Thoracic aorta (tissue), 2 donors: ENCODE measurements around the gene ASPDH. TPM values are rescaled to one million over a fixed set of nuclear protein-coding genes. Genes with fewer than 3 reads are reported as not detected.
A peak's percentile ranks its signal among the peaks of the same experiment; 100 is the strongest.

Experiments
- ATAC-seq: fragments of 150-250 bp; one replicate; pipeline ENCODE4 v1.8.0; 2017; ENCODE audit warnings: low read depth; ENCODE audit not compliant: insufficient number of reproducible peaks, low FRiP score
- DNase-seq: peaks from one replicate; pipeline ENCODE4 v3.0.0-alpha.2; 2020; ENCODE audit warnings: low spot score
- H3K27ac ChIP-seq, 2 donors: fragments of 200-600 bp; sonication (generic); 1 replicate in 1 of 2; 2 replicates in 1 of 2; pipeline ENCODE4 v1.5.1; 2016; ENCODE audit warnings: mild to moderate bottlenecking in 2 of 2, moderate library complexity in 2 of 2
- H3K27me3 ChIP-seq: fragments of 200-600 bp; sonication (generic); replicated peaks from 2 replicates; pipeline ENCODE4 v1.6.0; 2016; ENCODE audit warnings: mild to moderate bottlenecking; ENCODE audit not compliant: insufficient read depth
- H3K36me3 ChIP-seq: fragments of 200-600 bp; sonication (generic); one replicate; pipeline ENCODE4 v1.5.1; 2016
- H3K4me1 ChIP-seq, 2 donors: fragments of 200-600 bp; sonication (generic); 1 replicate in 1 of 2; 2 replicates in 1 of 2; pipeline versions ENCODE4 v1.5.1 to v1.6.0; 2016; ENCODE audit warnings: low read depth in 2 of 2, mild to moderate bottlenecking in 1 of 2; ENCODE audit not compliant: control insufficient read depth in 1 of 2
- H3K4me3 ChIP-seq: fragments of 200-600 bp; sonication (generic); 2 replicates; pipeline ENCODE4 v1.5.1; 2016; ENCODE audit warnings: mild to moderate bottlenecking
- H3K9me3 ChIP-seq: fragments of 200-600 bp; sonication (generic); 2 replicates; pipeline ENCODE4 v1.5.1; 2016
- total RNA-seq, 2 donors: library from RNA; depleted of rRNA; stranded (reverse); fragments of >200 nt; gene quantifications; one replicate each; pipeline versions ENCODE4 v1.1.0 to v1.2.3, GENCODE V29; 2016
- TF ChIP-seq, protein P1 (sequence below): fragments of 200-600 bp; sonication (generic); IDR thresholded peaks from one replicate; pipeline ENCODE4 v1.5.1; 2019; ENCODE audit warnings: antibody characterized with exemption

ASPDH gene
- total RNA-seq, 2 donors from 2014 or later: not detected

DNA sequence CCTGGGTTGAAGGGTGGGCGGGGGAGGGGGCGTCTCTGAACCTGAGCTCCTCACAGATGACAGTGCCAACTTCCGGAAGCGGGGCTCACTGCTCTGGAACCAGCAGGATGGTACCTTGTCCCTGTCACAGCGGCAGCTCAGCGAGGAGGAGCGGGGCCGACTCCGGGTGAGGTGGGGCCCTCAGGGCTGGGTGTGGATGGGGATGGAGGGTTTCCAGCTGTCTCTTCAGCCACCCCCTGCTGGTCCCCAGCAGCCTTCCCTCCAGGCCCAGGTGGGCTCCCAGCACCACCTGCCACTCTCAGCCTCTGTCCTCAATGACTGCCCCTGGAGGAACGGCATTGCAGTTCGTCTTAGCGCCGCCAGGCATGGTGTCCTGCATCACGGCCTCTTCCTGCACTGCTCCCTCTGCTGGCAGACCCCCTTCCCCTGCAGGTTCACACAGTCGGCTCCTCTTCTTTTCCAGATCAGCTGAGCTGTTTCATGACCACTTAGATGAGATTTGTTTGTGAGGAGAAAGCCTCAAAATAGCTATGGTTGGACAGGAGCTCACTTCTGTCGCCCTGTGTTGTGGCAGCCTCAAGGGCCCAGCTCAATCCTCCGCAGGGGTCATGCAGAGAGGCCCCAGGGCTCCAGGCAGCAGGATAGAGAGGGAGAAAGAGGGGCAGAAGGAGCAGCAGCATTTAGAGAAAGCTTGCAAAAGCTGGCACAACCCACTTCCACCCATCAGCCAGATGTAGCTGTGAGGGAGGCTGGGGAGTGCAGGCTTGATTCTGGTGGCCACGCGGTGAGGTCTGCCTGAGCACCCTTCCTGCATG, 34.6 kb downstream of the ASPDH start:
- H3K4me3 ChIP-seq: no peak overlapping the region
- peaks cover 38% of the 10 kb centered on the region for H3K36me3 ChIP-seq
- H3K27ac ChIP-seq: no peak overlapping the region
- H3K9me3 ChIP-seq: no peaks in the 10 kb centered on the region
- H3K4me1 ChIP-seq: peaks cover 8 to 17% of the 10 kb centered on the region in 2 donors
- DNase-seq: no peak
- ATAC-seq: no peak
- TF ChIP-seq, protein P1, sequence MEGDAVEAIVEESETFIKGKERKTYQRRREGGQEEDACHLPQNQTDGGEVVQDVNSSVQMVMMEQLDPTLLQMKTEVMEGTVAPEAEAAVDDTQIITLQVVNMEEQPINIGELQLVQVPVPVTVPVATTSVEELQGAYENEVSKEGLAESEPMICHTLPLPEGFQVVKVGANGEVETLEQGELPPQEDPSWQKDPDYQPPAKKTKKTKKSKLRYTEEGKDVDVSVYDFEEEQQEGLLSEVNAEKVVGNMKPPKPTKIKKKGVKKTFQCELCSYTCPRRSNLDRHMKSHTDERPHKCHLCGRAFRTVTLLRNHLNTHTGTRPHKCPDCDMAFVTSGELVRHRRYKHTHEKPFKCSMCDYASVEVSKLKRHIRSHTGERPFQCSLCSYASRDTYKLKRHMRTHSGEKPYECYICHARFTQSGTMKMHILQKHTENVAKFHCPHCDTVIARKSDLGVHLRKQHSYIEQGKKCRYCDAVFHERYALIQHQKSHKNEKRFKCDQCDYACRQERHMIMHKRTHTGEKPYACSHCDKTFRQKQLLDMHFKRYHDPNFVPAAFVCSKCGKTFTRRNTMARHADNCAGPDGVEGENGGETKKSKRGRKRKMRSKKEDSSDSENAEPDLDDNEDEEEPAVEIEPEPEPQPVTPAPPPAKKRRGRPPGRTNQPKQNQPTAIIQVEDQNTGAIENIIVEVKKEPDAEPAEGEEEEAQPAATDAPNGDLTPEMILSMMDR: peak; percentile 14
- H3K27me3 ChIP-seq: no peaks in the 10 kb centered on the region

DNA sequence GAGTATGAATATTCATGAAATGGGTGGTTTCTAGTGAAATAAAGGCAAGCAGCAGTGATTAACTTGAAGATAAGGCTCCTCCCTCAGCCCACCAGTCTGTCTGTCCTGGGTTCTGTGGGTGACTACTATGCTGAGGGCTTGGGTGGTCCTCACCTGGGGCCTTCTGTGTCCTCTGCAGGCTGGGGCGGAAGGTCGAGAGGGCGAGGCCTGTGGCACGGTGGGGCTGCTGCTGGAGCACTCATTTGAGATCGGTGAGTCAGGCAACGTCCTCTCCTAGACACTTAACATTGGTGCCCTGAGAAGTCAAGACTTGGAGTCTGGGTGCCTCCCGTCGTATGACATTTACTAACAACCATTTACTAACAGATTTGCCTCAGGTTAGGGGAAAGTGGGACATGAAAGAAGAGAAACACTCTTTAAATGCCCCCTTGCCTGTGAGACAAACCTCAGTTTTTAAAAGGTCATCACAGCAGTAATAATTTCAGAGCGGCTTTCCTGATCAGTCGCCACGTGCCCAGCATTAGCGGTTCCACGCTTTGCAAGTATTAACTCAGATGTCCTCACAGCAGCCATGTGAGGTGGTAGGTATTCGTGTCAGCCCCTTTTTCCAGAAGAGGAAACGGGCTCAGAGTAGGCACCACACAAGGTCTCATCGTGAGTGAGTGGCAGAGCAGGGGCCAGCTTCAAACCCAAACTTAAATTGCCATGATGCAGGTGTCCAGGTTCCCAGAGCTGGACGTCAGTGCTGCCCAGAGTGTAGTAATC, 35.8 kb downstream of the ASPDH start:
- peaks cover 8 to 17% of the 10 kb centered on the region in 2 donors for H3K4me1 ChIP-seq
- no peaks in the 10 kb centered on the region for H3K9me3 ChIP-seq
- ATAC-seq (no peak), DNase-seq (no peak)
- no peak overlapping the region for H3K4me3 ChIP-seq
- H3K27me3 ChIP-seq: no peaks in the 10 kb centered on the region
- TF ChIP-seq, protein P1: no peak
- peaks cover 34% of the 10 kb centered on the region for H3K36me3 ChIP-seq
- H3K27ac ChIP-seq: no peak overlapping the region

DNA sequence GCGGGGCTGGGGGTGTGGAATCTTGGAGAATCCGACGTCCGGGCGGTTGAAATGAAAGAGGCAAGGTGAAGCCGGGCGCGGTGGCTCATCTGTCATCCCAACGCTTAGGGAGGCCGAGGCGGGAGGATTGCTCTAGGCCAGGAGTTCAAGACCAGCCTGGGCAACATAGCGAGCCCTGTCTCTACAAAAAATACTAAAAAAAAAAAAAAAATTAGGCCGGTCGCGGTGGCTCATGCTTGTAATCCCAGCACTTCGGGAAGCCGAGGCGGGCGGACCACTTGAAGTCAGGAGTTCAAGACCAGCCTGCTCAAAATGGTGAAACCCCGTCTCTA, 36.8 kb downstream of the ASPDH start:
- DNase-seq: no peak
- TF ChIP-seq, protein P1: no peak
- Histone ChIP-seq H3K4me1 (peaks cover 8 to 17% of the 10 kb centered on the region in 2 donors), H3K27ac (no peak overlapping the region), H3K36me3 (peaks cover 28% of the 10 kb centered on the region), H3K27me3 (no peaks in the 10 kb centered on the region), H3K4me3 (peak overlapping the region; percentile 97), H3K9me3 (no peaks in the 10 kb centered on the region)
- no peak for ATAC-seq

DNA sequence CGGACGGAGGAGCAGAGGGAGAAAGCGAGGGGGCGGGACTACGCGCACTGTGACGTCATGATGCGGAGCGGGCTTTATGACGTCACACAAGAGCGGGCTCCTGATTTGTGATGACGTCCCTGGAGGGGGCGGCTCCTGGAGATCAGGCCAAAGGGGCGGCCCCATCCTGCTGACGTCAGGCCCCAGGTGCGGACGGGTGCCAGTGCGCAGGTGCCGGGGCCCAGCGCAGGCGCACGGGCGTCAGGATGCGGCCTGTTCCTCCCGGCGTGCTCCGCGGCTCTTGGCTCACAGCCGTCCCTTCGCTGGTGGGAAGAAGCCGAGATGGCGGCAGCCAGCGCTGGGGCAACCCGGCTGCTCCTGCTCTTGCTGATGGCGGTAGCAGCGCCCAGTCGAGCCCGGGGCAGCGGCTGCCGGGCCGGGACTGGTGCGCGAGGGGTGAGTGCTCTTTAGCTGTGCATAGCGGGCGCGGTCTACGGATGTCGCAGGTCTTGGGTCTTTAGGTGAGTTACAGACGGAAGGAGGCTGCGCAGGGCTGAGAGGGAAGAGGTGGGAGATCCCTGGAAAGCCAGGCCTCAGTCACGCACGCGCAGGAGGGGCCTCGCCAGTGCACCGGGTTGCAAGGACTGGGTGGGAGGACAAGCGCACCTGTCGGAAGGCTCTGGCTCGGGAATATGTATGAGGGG, 37.3 kb downstream of the ASPDH start, which contains the start of the genes EMC10 and GARIN5A:
TSS of gene EMC10 (plus strand) at position 284 of the 683 bp plus-strand sequence. CDS start at position 322, 38 bp downstream.
TSS of gene GARIN5A (minus strand) at position 625 of the 683 bp plus-strand sequence. CDS start at position 165, 460 bp downstream.
- peak; percentile 53 for DNase-seq
- Histone ChIP-seq H3K27me3 (no peaks in the 10 kb centered on the region), H3K4me3 (peak within 1 kb of the TSS; percentile 97), H3K36me3 (peaks cover 23% of the 10 kb centered on the region), H3K27ac (no peak within 1 kb of the TSS), H3K9me3 (no peaks in the 10 kb centered on the region), H3K4me1 (peaks cover 8 to 17% of the 10 kb centered on the region in 2 donors)
- peak; percentile 81 for ATAC-seq
- TF ChIP-seq, protein P1: no peak
